ENCODE data around the gene RABGAP1.

GRCh38 chr9:123063177-123063598 is 122.4 kb downstream of the RABGAP1 start:
- TF ChIP-seq EZH2 (IDR thresholded peaks at IDR 0.05) (no peak), POLR2AphosphoS5 (IDR thresholded peaks at IDR 0.05; ENCODE audit: borderline replicate concordance, low read depth, low read length) (no peak)
